Measurements from ENCODE around the gene CRADD. TPM values are rescaled to one million over a fixed set of nuclear protein-coding genes. Genes with fewer than 3 reads are reported as not detected.

Gene CRADD
- total RNA-seq, 4 donors from 2014 or later: 11.8 to 49.5 (median 31.4) TPM

- H3K4me3 ChIP-seq: no peak overlapping the region
- no peak overlapping the region for H3K27ac ChIP-seq
- ATAC-seq: no peak
- peaks cover 0 to 18% (median 0%) of the 10 kb centered on the region in 3 donors for H3K9me3 ChIP-seq
- no peaks in the 10 kb centered on the region for H3K36me3 ChIP-seq
- 90 to 98% methylated on average over 5 to 6 of the region's 6 CpGs for WGBS, 2 donors (ENCODE audit: low coverage in 1 of 2)
- no peaks in the 10 kb centered on the region for H3K27me3 ChIP-seq
- H3K4me1 ChIP-seq: no peaks in the 10 kb centered on the region
- TF ChIP-seq CTCF (IDR thresholded peaks at IDR 0.05) (no peak), POLR2AphosphoS5 (IDR thresholded peaks at IDR 0.05) (no peak), POLR2A (IDR thresholded peaks at IDR 0.05) (no peak), EP300 (IDR thresholded peaks at IDR 0.05) (no peak)
Measured at GRCh38 chr12:93879476-93880421, 202.6 kb downstream of the CRADD start.

GRCh38 chr12:93880853-93881522 is 203.8 kb downstream of the CRADD start:
- TF ChIP-seq CTCF (IDR thresholded peaks at IDR 0.05) (no peak), POLR2A (IDR thresholded peaks at IDR 0.05) (no peak), EP300 (IDR thresholded peaks at IDR 0.05) (no peak), POLR2AphosphoS5 (IDR thresholded peaks at IDR 0.05) (no peak)
- ATAC-seq: no peak
- peaks cover 0 to 8% (median 0%) of the 10 kb centered on the region in 3 donors for H3K9me3 ChIP-seq
- no peaks in the 10 kb centered on the region for H3K36me3 ChIP-seq
- no peak overlapping the region for H3K27ac ChIP-seq
- no peak overlapping the region for H3K4me3 ChIP-seq
- H3K4me1 ChIP-seq: no peaks in the 10 kb centered on the region
- 90 to 100% methylated on average over 1 of the region's 1 CpG for WGBS, 2 donors (ENCODE audit: low coverage in 1 of 2)
- H3K27me3 ChIP-seq: no peaks in the 10 kb centered on the region

- WGBS, 2 donors (ENCODE audit: low coverage in 1 of 2): 85 to 86% methylated on average over 3 of the region's 3 CpGs
- Histone ChIP-seq H3K36me3 (no peaks in the 10 kb centered on the region), H3K27me3 (no peaks in the 10 kb centered on the region), H3K4me3 (no peak overlapping the region), H3K27ac (no peak overlapping the region), H3K4me1 (no peaks in the 10 kb centered on the region), H3K9me3 (no peaks in the 10 kb centered on the region)
- no peak for ATAC-seq
- TF ChIP-seq EP300 (IDR thresholded peaks at IDR 0.05) (no peak), POLR2AphosphoS5 (IDR thresholded peaks at IDR 0.05) (no peak), CTCF (IDR thresholded peaks at IDR 0.05) (no peak), POLR2A (IDR thresholded peaks at IDR 0.05) (no peak)
Measured at GRCh38 chr12:93882763-93883162, 205.6 kb downstream of the CRADD start.

GRCh38 chr12:93883436-93884154 is 206.4 kb downstream of the CRADD start:
- Histone ChIP-seq H3K27ac (no peak overlapping the region), H3K4me3 (no peak overlapping the region), H3K36me3 (no peaks in the 10 kb centered on the region), H3K4me1 (no peaks in the 10 kb centered on the region), H3K9me3 (no peaks in the 10 kb centered on the region), H3K27me3 (no peaks in the 10 kb centered on the region)
- TF ChIP-seq EP300 (IDR thresholded peaks at IDR 0.05) (no peak), CTCF (IDR thresholded peaks at IDR 0.05) (no peak), POLR2A (IDR thresholded peaks at IDR 0.05) (no peak), POLR2AphosphoS5 (IDR thresholded peaks at IDR 0.05) (no peak)
- ATAC-seq: no peak
- 54 to 88% methylated on average over 1 to 2 of the region's 2 CpGs for WGBS, 2 donors (ENCODE audit: low coverage in 1 of 2)
